Activated CD4-positive, alpha-beta T cell treated with anti-CD3 and anti-CD28 coated beads, Interleukin-2, amount 50 U/mL, for 4 hours (primary cell): ENCODE results near the gene MBLAC1.

Source experiments
- DNase-seq, 2 experiments: peaks; one replicate each; pipeline ENCODE4 v3.0.0-alpha.2; 2020

MBLAC1 gene

GRCh38 chr7:100154651-100155491 is 28.1 kb downstream of the MBLAC1 start:
- DNase-seq, result no peak

- DNase-seq, result no peak
Observed at GRCh38 chr7:100155553-100156317, 29.0 kb downstream of the MBLAC1 start.

GRCh38 chr7:100156331-100157068 is 29.7 kb downstream of the MBLAC1 start:
- DNase-seq, result no peak

- no peak for DNase-seq
Observed at GRCh38 chr7:100157069-100157333, 30.2 kb downstream of the MBLAC1 start.

- no peak for DNase-seq
Observed at GRCh38 chr7:100157334-100158228, 30.8 kb downstream of the MBLAC1 start.

- peak; percentile 90 to 91 for DNase-seq
Observed at GRCh38 chr7:100158229-100159098, 31.7 kb downstream of the MBLAC1 start, which contains the start of gene TRAPPC14. Gene TRAPPC14, minus strand, starts transcription at chr7:100158723. Its CDS starts 224 bp downstream, at chr7:100158499.

- DNase-seq, result no peak
Observed at GRCh38 chr7:100159099-100159623, 32.4 kb downstream of the MBLAC1 start.

GRCh38 chr7:100160067-100160466 is 33.3 kb downstream of the MBLAC1 start:
- DNase-seq, result no peak

GRCh38 chr7:100163006-100163531 is 36.3 kb downstream of the MBLAC1 start:
- no peak for DNase-seq

GRCh38 chr7:100163871-100164270 is 37.1 kb downstream of the MBLAC1 start:
- DNase-seq, result no peak

- peak; percentile 32 to 34 for DNase-seq
Observed at GRCh38 chr7:100166317-100166940, 39.7 kb downstream of the MBLAC1 start.

- no peak for DNase-seq
Observed at GRCh38 chr7:100166970-100167911, 40.5 kb downstream of the MBLAC1 start.

- DNase-seq, result no peak
Observed at GRCh38 chr7:100167912-100168323, 41.2 kb downstream of the MBLAC1 start.

- no peak for DNase-seq
Observed at GRCh38 chr7:100169147-100169850, 42.5 kb downstream of the MBLAC1 start.

GRCh38 chr7:100170101-100170897 is 43.5 kb downstream of the MBLAC1 start:
- DNase-seq, result no peak

GRCh38 chr7:100171087-100171681 is 44.4 kb downstream of the MBLAC1 start:
- no peak for DNase-seq

- DNase-seq, result no peak
Observed at GRCh38 chr7:100171840-100172239, 45.1 kb downstream of the MBLAC1 start.
